Vagina (tissue), 2 donors: ENCODE measurements around the gene SHC4.

Source experiments
- POLR2A ChIP-seq, 2 donors: fragments of 450-650 bp; IDR thresholded peaks; one replicate each; pipeline ENCODE4 v1.6.1; 2017; ENCODE audit warnings: antibody characterized with exemption in 2 of 2, mild to moderate bottlenecking in 2 of 2, moderate library complexity in 2 of 2
- TF ChIP-seq, protein P1 (sequence below), 3 experiments: fragments of 450-650 bp in 2 of 3; fragments of 200-600 bp in 1 of 3; sonication (generic) in 1 of 3; IDR thresholded peaks; one replicate each; pipeline ENCODE4 v1.5.1; 2017 to 2019; ENCODE audit warnings: antibody characterized with exemption in 3 of 3, mild to moderate bottlenecking in 2 of 3, moderate library complexity in 2 of 3

DNA sequence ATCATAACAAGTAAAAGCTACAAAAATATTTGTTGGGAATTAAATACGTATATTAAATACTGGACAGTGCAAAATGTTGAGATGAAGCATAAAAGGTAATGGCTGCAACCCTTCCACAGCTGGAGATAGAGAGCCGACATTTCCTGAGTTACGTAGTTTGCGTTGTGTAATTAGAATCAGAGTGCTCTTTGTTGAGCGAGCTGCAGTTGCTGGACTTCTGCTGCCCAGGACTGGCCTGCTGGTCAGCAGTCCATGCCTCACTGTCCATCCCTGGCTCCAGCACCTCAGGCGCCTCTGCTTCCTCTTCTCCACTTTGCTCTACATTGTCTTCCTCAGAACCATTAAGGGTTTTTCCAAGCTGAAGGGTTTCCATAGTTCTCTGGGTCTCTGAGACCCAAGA is 28.4 kb upstream of the SHC4 start:
- TF ChIP-seq, protein P1, sequence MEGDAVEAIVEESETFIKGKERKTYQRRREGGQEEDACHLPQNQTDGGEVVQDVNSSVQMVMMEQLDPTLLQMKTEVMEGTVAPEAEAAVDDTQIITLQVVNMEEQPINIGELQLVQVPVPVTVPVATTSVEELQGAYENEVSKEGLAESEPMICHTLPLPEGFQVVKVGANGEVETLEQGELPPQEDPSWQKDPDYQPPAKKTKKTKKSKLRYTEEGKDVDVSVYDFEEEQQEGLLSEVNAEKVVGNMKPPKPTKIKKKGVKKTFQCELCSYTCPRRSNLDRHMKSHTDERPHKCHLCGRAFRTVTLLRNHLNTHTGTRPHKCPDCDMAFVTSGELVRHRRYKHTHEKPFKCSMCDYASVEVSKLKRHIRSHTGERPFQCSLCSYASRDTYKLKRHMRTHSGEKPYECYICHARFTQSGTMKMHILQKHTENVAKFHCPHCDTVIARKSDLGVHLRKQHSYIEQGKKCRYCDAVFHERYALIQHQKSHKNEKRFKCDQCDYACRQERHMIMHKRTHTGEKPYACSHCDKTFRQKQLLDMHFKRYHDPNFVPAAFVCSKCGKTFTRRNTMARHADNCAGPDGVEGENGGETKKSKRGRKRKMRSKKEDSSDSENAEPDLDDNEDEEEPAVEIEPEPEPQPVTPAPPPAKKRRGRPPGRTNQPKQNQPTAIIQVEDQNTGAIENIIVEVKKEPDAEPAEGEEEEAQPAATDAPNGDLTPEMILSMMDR (IDR thresholded peaks at IDR 0.05), result no peak
- no peak for TF ChIP-seq POLR2A (IDR thresholded peaks at IDR 0.05)
